Right lung (tissue), 10 donors: ENCODE measurements around the gene KBTBD12. TPM values are rescaled to one million over a fixed set of nuclear protein-coding genes. Genes with fewer than 3 reads are reported as not detected.
"Not testable (repeated sequence)": the region's sequence is repeated elsewhere in the genome, so short reads cannot be mapped to it uniquely, and the experiment has no call there.

ENCODE experiments used
- DNase-seq, 2 donors: peaks; one replicate each; pipeline ENCODE4 v3.0.0-alpha.2; 2013
- long read RNA-seq, 8 donors: transcript quantifications; one replicate each; lab custom pipeline, GENCODE V29; 2026
- polyA plus RNA-seq, 5 donors: library from polyadenylated mRNA; unstranded; fragments of 120-200 nt; gene quantifications; one replicate each; pipeline versions ENCODE4 v1.2.1 to v1.2.3, GENCODE V29; 2013; ENCODE audit warnings: inconsistent platforms in 1 of 5, low replicate concordance in 1 of 5; ENCODE audit not compliant: insufficient read length in 5 of 5, insufficient read depth in 1 of 5

The KBTBD12 gene
- polyA plus RNA-seq = 1 to 10 TPM; 1.2 to 2.1 (median 1.4) TPM
- long read RNA-seq, donor 1 = 0 reads
- long read RNA-seq, donor 2 = 0 reads
- long read RNA-seq, donor 3, partial matches to known transcripts = 0 of 1 reads
- long read RNA-seq, donor 3, other reads (novel, unspliced or antisense) = 0 of 1 reads
- long read RNA-seq, donor 4 = 0 reads
- long read RNA-seq, donor 5 = 0 reads
- long read RNA-seq, donor 6 = 0 reads
- long read RNA-seq, donor 7 = 0 reads
- long read RNA-seq, donor 8 = 0 reads

GRCh38 chr3:127915115-127915936 lies at the start of gene KBTBD12:
TSS of gene KBTBD12 (plus strand) at chr3:127915232. CDS start at chr3:127923062, 7,830 bp downstream.
- no peak for DNase-seq

GRCh38 chr3:127865941-127866340 lies 49.1 kb upstream of the KBTBD12 start:
- no peak for DNase-seq

- no peak for DNase-seq
Measured at GRCh38 chr3:127867412-127867811, 47.6 kb upstream of the KBTBD12 start.

GRCh38 chr3:127867986-127868385 lies 47.0 kb upstream of the KBTBD12 start:
- no peak for DNase-seq

- DNase-seq = no peak
Measured at GRCh38 chr3:127870156-127870555, 44.9 kb upstream of the KBTBD12 start.

- DNase-seq = not testable (repeated sequence)
Measured at GRCh38 chr3:127874097-127874496, 40.9 kb upstream of the KBTBD12 start.

GRCh38 chr3:127881586-127881985 lies 33.4 kb upstream of the KBTBD12 start:
- no peak for DNase-seq

GRCh38 chr3:127884041-127884440 lies 31.0 kb upstream of the KBTBD12 start:
- no peak for DNase-seq

- no peak for DNase-seq
Measured at GRCh38 chr3:127886231-127886955, 28.6 kb upstream of the KBTBD12 start.

GRCh38 chr3:127886956-127887231 lies 28.1 kb upstream of the KBTBD12 start:
- no peak for DNase-seq

- DNase-seq = no peak
Measured at GRCh38 chr3:127887321-127887720, 27.7 kb upstream of the KBTBD12 start.

- DNase-seq = no peak
Measured at GRCh38 chr3:127888156-127888555, 26.9 kb upstream of the KBTBD12 start.

- no peak for DNase-seq
Measured at GRCh38 chr3:127888564-127889107, 26.4 kb upstream of the KBTBD12 start.

- no peak for DNase-seq
Measured at GRCh38 chr3:127889461-127889863, 25.6 kb upstream of the KBTBD12 start.

GRCh38 chr3:127889976-127890650 lies 24.9 kb upstream of the KBTBD12 start:
- no peak for DNase-seq

GRCh38 chr3:127890651-127891290 lies 24.3 kb upstream of the KBTBD12 start:
- not testable (repeated sequence) for DNase-seq

- no peak for DNase-seq
Measured at GRCh38 chr3:127894481-127894880, 20.6 kb upstream of the KBTBD12 start.

- no peak for DNase-seq
Measured at GRCh38 chr3:127899200-127899599, 15.8 kb upstream of the KBTBD12 start.

- DNase-seq = no peak
Measured at GRCh38 chr3:127899766-127900165, 15.3 kb upstream of the KBTBD12 start.

GRCh38 chr3:127900536-127900935 lies 14.5 kb upstream of the KBTBD12 start:
- DNase-seq = no peak

GRCh38 chr3:127902486-127902885 lies 12.5 kb upstream of the KBTBD12 start:
- DNase-seq = no peak
